MM.1S (cell line): Measurements from ENCODE around the gene MRC1.

ENCODE experiments used
- CTCF ChIP-seq: fragments of 300-600 bp; sonication (generic); IDR thresholded peaks from 2 replicates; pipeline ENCODE4 v1.5.1; 2016; ENCODE audit warnings: antibody characterized with exemption, low read length, mixed read lengths
- EZH2 ChIP-seq: fragments of 300-600 bp; sonication (generic); optimal IDR thresholded peaks from 2 replicates; pipeline ENCODE3; 2017; ENCODE audit warnings: low read depth, mild to moderate bottlenecking, antibody characterized with exemption, low read length, mixed read lengths
- EZH2phosphoT487 ChIP-seq: fragments of 300-600 bp; sonication (generic); IDR thresholded peaks from 2 replicates; pipeline ENCODE4 v1.6.1; 2018; ENCODE audit warnings: antibody characterized with exemption, low read length

GRCh38 chr10:17873946-17874345 is 64.8 kb downstream of the MRC1 start:
- TF ChIP-seq CTCF (no peak), EZH2 (no peak), EZH2phosphoT487 (no peak)
